K562 (cell line): Measurements from ENCODE around the gene AKAP13.

Source experiments
- CEBPB ChIP-seq: fragments of 450-650 bp; IDR thresholded peaks from 2 replicates; pipeline ENCODE4 v1.6.1; 2016; ENCODE audit warnings: missing genetic modification characterization, missing compliant biosample characterization
- ELF1 ChIP-seq: fragments of 200-800 bp; sonication (Bioruptor generic); IDR thresholded peaks from 2 replicates; pipeline ENCODE4 v1.6.1; 2016; ENCODE audit warnings: missing genetic modification characterization, missing compliant biosample characterization
- TAF1 ChIP-seq: IDR thresholded peaks from 2 replicates; pipeline ENCODE4 v1.6.1; 2011; ENCODE audit warnings: mild to moderate bottlenecking, low read length, moderate library complexity; ENCODE audit not compliant: insufficient read depth, control insufficient read depth, severe bottlenecking; ENCODE audit errors: extremely low read depth
- WHSC1 ChIP-seq: IDR thresholded peaks from one replicate; pipeline ENCODE4 v1.6.1; 2012; ENCODE audit warnings: low read length, control low read depth, inconsistent platforms
- ZC3H11A ChIP-seq: IDR thresholded peaks from 2 replicates; pipeline ENCODE4 v1.6.1; 2012; ENCODE audit warnings: low read depth, low read length, improper control_type of control experiment
- ZNF165 ChIP-seq: fragments of 250-450 bp; sonication (Bioruptor Pico); IDR thresholded peaks from 2 replicates; pipeline ENCODE4 v1.4.0; 2020; ENCODE audit warnings: borderline replicate concordance
- ZNF217 ChIP-seq: sonication (generic); formaldehyde crosslinking; IDR thresholded peaks from 2 replicates; pipeline ENCODE4 v1.8.0; 2022; ENCODE audit warnings: mild to moderate bottlenecking, missing genetic modification reagents
- ZNF384 ChIP-seq: IDR thresholded peaks from 2 replicates; pipeline ENCODE4 v1.6.1; 2012; ENCODE audit warnings: low read depth, low read length, improper control_type of control experiment
- TF ChIP-seq, protein P1 (sequence below), 3 experiments: IDR thresholded peaks in 2 of 3; conservative IDR thresholded peaks in 1 of 3; 2 replicates each; pipeline ENCODE4 v1.5.1; 2011 to 2012; ENCODE audit warnings: low read length in 3 of 3, mild to moderate bottlenecking in 3 of 3, control low read depth in 2 of 3, improper control_type of control experiment in 1 of 3, inconsistent platforms in 1 of 3, low read depth in 1 of 3, mixed read lengths in 1 of 3, moderate library complexity in 1 of 3; ENCODE audit not compliant: insufficient read depth in 2 of 3

DNA sequence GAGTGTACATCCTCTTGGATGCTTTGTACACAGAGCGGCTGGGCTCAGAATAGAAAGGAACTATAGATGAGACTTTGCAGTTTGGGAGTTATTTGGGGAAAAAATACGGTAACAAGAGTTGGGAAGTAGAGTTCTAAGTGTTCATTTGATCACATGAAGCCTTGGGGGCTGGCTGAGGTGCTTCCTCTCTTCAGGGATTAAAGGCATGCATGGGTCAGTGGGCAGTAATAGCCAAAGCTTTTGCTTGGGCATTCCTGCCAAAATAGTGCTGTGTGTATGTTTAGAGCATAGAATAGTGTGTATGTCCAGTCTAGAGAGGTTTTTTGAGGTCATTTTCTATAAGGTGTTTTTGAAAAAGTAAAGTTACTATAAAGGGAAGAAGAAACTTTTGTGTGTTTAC lies 12.8 kb downstream of the AKAP13 start:
- no peak for TF ChIP-seq WHSC1
- no peak for TF ChIP-seq TAF1
- no peak for TF ChIP-seq ZNF217 (CRISPR knock-in tag)
- TF ChIP-seq ZNF384: no peak
- no peak for TF ChIP-seq ZC3H11A
- no peak for TF ChIP-seq ZNF165 (CRISPR knock-in tag)
- TF ChIP-seq ELF1: no peak
- TF ChIP-seq, protein P1, sequence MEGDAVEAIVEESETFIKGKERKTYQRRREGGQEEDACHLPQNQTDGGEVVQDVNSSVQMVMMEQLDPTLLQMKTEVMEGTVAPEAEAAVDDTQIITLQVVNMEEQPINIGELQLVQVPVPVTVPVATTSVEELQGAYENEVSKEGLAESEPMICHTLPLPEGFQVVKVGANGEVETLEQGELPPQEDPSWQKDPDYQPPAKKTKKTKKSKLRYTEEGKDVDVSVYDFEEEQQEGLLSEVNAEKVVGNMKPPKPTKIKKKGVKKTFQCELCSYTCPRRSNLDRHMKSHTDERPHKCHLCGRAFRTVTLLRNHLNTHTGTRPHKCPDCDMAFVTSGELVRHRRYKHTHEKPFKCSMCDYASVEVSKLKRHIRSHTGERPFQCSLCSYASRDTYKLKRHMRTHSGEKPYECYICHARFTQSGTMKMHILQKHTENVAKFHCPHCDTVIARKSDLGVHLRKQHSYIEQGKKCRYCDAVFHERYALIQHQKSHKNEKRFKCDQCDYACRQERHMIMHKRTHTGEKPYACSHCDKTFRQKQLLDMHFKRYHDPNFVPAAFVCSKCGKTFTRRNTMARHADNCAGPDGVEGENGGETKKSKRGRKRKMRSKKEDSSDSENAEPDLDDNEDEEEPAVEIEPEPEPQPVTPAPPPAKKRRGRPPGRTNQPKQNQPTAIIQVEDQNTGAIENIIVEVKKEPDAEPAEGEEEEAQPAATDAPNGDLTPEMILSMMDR (IDR thresholded peaks at IDR 0.05 in 2 of 3, conservative IDR thresholded peaks at IDR 0.05 in 1 of 3; ENCODE audit: insufficient read depth in 2 of 3, low read depth in 1 of 3, low read length in 3 of 3): no peak
- TF ChIP-seq CEBPB (tag): no peak
